Astrocyte of the spinal cord (primary cell): ENCODE results near the gene PKHD1.

ENCODE experiments used
- DNase-seq: peaks from one replicate; pipeline ENCODE4 v3.0.0; 2011; ENCODE audit warnings: low read depth, low spot score
- H3K4me3 ChIP-seq: 2 replicates; pipeline ENCODE4 v1.5.1; 2011; ENCODE audit warnings: low read depth, mild to moderate bottlenecking, low read length, moderate library complexity
- in situ Hi-C: cut with HindIII; loops from 2 replicates; pipeline ENCODE4 v1.10.0; 2017; ENCODE audit warnings: low sequenced_read_pairs
- TF ChIP-seq, protein P1 (sequence below): IDR thresholded peaks from 2 replicates; pipeline ENCODE4 v1.5.1; 2012; ENCODE audit warnings: low read depth, mild to moderate bottlenecking, low read length, inconsistent platforms

The PKHD1 gene

DNA sequence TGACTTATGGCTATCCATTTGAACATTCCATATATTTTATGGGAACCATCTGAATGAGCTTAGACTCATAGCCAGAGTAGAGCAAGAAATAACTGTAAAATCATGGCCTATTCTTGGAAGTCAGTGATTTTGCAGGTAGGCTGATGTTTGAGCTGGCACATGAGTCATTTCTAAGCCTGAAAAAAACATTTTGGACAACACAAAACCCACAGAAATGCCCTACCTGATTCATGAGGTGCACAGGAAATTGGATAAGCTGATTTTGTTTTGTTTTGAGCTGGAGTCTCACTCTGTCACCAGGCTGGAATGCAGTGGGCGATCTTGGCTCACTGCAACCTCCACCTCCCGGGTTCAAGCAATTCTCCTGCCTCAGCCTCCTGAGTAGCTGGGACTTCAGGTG, 443.0 kb downstream of the PKHD1 start:
- no peak overlapping the region for H3K4me3 ChIP-seq
- no peak for DNase-seq
- TF ChIP-seq, protein P1, sequence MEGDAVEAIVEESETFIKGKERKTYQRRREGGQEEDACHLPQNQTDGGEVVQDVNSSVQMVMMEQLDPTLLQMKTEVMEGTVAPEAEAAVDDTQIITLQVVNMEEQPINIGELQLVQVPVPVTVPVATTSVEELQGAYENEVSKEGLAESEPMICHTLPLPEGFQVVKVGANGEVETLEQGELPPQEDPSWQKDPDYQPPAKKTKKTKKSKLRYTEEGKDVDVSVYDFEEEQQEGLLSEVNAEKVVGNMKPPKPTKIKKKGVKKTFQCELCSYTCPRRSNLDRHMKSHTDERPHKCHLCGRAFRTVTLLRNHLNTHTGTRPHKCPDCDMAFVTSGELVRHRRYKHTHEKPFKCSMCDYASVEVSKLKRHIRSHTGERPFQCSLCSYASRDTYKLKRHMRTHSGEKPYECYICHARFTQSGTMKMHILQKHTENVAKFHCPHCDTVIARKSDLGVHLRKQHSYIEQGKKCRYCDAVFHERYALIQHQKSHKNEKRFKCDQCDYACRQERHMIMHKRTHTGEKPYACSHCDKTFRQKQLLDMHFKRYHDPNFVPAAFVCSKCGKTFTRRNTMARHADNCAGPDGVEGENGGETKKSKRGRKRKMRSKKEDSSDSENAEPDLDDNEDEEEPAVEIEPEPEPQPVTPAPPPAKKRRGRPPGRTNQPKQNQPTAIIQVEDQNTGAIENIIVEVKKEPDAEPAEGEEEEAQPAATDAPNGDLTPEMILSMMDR: no peak
- in situ Hi-C loops: no loop called here

DNA sequence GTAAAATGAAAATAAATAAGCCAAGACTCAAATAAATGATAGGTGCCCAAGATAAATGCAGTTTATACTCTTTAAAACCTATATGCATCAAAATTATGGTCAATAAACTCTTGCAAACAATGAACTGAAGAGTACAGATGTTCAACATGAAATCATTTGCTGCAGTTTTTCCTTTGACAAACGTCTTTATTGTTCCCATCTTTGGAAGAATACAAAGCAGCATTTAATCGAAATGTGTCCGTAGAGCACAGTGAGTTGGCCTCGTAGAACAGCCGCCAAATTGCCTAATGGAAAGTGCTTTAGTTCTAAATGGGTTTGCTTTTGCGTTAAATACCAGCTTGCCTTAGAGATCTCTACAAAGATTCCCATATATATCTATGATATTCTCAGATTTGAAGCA, 447.4 kb downstream of the PKHD1 start:
- no peak overlapping the region for H3K4me3 ChIP-seq
- TF ChIP-seq, protein P1: no peak
- in situ Hi-C loops: no loop called here
- DNase-seq: no peak

DNA sequence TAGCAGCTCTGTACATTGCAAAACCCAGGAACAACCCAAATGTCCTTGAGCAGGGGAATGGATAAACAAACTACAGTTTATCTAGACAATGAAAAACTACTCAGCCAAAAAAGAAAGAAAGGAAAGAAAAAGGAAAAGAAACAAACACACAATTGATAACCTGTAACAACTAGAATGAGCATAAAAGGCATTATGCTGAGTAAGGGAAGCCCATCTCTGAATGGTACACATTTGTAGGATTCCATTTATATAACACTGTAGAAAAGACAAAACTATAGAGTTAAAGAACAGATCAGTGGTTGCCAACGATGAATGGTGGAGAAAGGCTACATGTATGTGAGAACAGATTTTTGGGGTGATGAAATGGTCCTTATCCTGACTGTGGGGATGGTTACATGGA, 454.0 kb downstream of the PKHD1 start:
- H3K4me3 ChIP-seq: no peak overlapping the region
- no peak for DNase-seq
- TF ChIP-seq, protein P1: no peak
- in situ Hi-C loops: no loop called here

DNA sequence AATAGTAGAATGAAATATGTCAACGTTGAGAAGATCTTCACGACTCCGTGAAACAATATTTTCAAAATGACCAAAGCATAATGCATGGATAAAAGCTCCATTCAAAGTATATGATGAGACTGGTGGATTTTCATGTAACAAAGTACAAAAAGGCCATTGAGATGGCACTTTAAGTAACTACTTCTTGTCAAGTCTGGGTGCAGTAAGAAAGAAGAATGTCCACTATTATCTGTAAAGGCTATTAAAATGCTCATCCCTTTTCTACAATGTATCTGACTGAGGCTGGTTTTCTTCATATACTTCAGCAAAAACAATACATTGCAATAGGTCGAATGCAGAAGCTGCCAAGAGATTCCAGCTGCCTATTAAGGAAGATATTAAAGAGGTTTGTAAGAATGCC, 457.4 kb downstream of the PKHD1 start:
- TF ChIP-seq, protein P1: no peak
- in situ Hi-C loops: no loop called here
- no peak for DNase-seq

DNA sequence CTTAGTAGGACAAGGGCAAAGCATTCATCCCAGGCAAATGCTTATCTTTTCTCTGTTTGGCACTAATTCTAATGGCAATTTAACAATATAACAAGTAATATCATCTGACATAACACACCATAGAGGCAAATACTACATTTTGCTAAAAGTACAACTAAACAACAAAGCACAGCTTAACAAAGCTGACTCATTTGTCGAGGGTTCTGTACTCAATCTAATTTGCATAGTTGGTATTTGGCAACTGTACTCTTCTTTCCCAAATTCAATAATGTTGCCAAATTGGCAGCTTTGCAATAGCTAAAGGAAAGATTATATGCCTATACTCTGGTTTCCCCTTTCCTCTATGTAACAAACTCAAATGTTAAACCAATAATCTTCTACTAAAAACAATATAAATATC, 461.0 kb downstream of the PKHD1 start:
- in situ Hi-C loops: no loop called here
- TF ChIP-seq, protein P1: no peak
- no peak for DNase-seq
- H3K4me3 ChIP-seq: no peak overlapping the region

More for the DNA sequence above, 457.4 kb downstream of the PKHD1 start:
- no peak overlapping the region for H3K4me3 ChIP-seq

DNA sequence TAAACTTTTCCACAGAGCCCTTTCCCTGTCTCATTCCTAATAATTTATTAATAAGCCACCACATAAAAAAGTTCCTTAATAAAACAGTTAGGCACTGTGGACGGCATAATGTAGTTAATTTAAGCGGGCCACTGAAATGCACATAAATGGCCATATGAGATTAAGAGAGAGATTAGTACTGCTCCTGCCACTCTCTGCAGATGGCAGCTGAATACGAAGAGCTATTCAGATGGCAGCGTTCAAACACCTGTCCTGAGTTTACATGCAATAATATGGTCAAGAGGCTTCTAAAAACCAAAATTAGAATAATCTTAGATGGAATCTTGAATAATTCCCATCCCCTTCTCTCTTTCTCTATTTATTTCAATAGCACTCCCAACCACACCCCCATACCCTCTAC, 461.8 kb downstream of the PKHD1 start:
- TF ChIP-seq, protein P1: no peak
- in situ Hi-C loops: no loop called here
- DNase-seq: no peak
- H3K4me3 ChIP-seq: no peak overlapping the region

DNA sequence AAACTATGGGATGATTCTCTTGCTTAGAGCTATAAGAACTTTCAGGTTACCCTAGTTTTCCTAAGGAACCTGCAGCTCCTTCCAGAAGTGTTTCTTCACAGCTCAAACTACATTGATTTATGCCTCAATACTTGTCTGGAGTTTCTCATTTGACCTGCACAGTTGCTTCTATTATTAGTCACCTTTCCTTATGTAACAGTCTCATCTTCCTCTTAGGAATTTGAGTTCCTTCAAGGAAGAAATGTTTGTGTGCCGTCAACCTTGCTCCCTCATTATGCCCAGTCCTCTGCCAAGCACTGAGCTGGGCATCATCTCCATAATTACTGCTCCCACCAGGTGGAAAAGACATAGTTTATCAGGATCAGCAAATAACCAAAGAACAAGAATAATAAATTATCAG, 466.4 kb downstream of the PKHD1 start:
- in situ Hi-C loops: no loop called here

More for the DNA sequence above, 466.4 kb downstream of the PKHD1 start:
- no peak for DNase-seq
- H3K4me3 ChIP-seq: no peak overlapping the region
- TF ChIP-seq, protein P1: no peak
